Suprapubic skin (tissue), 4 donors: ENCODE data around the gene PRDM5. TPM values are rescaled to one million over a fixed set of nuclear protein-coding genes. Genes with fewer than 3 reads are reported as not detected.

ENCODE experiments used
- DNase-seq, 2 donors: peaks; one replicate each; pipeline ENCODE4 v3.0.0-alpha.2; 2019; ENCODE audit warnings: low spot score in 2 of 2
- H3K27ac ChIP-seq: fragments of 200-600 bp; sonication (generic); one replicate; pipeline ENCODE4 v1.5.1; 2019
- H3K27me3 ChIP-seq: fragments of 200-600 bp; sonication (generic); one replicate; pipeline ENCODE4 v1.5.1; 2019
- H3K36me3 ChIP-seq: fragments of 200-600 bp; sonication (generic); one replicate; pipeline ENCODE4 v1.5.1; 2019
- H3K4me1 ChIP-seq: fragments of 200-600 bp; sonication (generic); one replicate; pipeline ENCODE4 v1.5.1; 2019
- H3K4me3 ChIP-seq: fragments of 200-600 bp; sonication (generic); one replicate; pipeline ENCODE4 v1.5.1; 2019; ENCODE audit warnings: mild to moderate bottlenecking
- H3K9me3 ChIP-seq: fragments of 200-600 bp; sonication (generic); one replicate; pipeline ENCODE4 v1.5.1; 2019
- EP300 ChIP-seq: sonication (generic); formaldehyde crosslinking; IDR thresholded peaks from one replicate; pipeline ENCODE4 v1.6.1; 2017; ENCODE audit warnings: antibody characterized with exemption
- POLR2A ChIP-seq, 2 donors: fragments of 450-650 bp; IDR thresholded peaks; one replicate each; pipeline ENCODE4 v1.6.1; 2017; ENCODE audit warnings: antibody characterized with exemption in 2 of 2, mild to moderate bottlenecking in 2 of 2, moderate library complexity in 2 of 2
- POLR2AphosphoS5 ChIP-seq, 3 donors: sonication (generic); formaldehyde crosslinking; IDR thresholded peaks; one replicate each; pipeline ENCODE4 v1.6.1; 2017; ENCODE audit warnings: antibody characterized with exemption in 3 of 3
- WGBS: methylation state at CpG from one replicate; pipeline ENCODE4 v1.1.5; 2018; 5-methylcytosine and 5-hydroxymethylcytosine counted together
- total RNA-seq, 4 donors: library from RNA; depleted of rRNA; stranded (reverse); fragments of >200 nt; gene quantifications; one replicate each; pipeline ENCODE4 v1.1.0, GENCODE V29; 2016
- TF ChIP-seq, protein P1 (sequence below), 2 donors: fragments of 200-600 bp in 1 of 2; fragments of 450-650 bp in 1 of 2; sonication (generic) in 1 of 2; IDR thresholded peaks; one replicate each; pipeline ENCODE4 v1.5.1; 2016 to 2019; ENCODE audit warnings: antibody characterized with exemption in 2 of 2, mild to moderate bottlenecking in 1 of 2, moderate library complexity in 1 of 2

The PRDM5 gene
- total RNA-seq, 4 donors from 2014 or later: 3.0 to 12.0 (median 4.5) TPM

DNA sequence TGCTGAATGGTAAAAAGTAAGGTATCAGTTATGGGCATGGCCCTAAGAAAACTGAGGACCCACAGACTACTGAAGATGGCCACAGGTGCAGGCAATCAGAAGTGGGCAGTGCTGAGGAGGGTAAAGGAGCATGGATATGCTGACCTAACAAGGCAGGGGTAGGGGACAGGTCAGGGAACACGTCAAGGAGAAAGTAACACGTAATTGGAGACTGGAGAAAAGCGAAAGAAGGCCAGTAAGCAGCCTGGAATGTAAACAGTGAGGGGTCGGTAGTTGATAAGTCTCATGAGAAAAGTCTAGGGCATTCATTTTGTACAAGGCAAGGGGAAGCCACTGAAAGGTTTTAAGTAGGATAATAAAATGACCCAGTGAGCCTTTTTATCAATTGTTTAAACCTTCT is 153.3 kb downstream of the PRDM5 start:
- Histone ChIP-seq H3K4me3 (no peak overlapping the region), H3K4me1 (no peaks in the 10 kb centered on the region), H3K36me3 (no peaks in the 10 kb centered on the region), H3K27me3 (no peaks in the 10 kb centered on the region), H3K27ac (no peak overlapping the region), H3K9me3 (no peaks in the 10 kb centered on the region)
- no peak for TF ChIP-seq POLR2A (IDR thresholded peaks at IDR 0.05)
- TF ChIP-seq, protein P1, sequence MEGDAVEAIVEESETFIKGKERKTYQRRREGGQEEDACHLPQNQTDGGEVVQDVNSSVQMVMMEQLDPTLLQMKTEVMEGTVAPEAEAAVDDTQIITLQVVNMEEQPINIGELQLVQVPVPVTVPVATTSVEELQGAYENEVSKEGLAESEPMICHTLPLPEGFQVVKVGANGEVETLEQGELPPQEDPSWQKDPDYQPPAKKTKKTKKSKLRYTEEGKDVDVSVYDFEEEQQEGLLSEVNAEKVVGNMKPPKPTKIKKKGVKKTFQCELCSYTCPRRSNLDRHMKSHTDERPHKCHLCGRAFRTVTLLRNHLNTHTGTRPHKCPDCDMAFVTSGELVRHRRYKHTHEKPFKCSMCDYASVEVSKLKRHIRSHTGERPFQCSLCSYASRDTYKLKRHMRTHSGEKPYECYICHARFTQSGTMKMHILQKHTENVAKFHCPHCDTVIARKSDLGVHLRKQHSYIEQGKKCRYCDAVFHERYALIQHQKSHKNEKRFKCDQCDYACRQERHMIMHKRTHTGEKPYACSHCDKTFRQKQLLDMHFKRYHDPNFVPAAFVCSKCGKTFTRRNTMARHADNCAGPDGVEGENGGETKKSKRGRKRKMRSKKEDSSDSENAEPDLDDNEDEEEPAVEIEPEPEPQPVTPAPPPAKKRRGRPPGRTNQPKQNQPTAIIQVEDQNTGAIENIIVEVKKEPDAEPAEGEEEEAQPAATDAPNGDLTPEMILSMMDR (IDR thresholded peaks at IDR 0.05): no peak
- no peak for TF ChIP-seq EP300
- TF ChIP-seq POLR2AphosphoS5 (IDR thresholded peaks at IDR 0.05): no peak
- WGBS: 38% methylated on average over 4 of the region's 4 CpGs
- no peak for DNase-seq

DNA sequence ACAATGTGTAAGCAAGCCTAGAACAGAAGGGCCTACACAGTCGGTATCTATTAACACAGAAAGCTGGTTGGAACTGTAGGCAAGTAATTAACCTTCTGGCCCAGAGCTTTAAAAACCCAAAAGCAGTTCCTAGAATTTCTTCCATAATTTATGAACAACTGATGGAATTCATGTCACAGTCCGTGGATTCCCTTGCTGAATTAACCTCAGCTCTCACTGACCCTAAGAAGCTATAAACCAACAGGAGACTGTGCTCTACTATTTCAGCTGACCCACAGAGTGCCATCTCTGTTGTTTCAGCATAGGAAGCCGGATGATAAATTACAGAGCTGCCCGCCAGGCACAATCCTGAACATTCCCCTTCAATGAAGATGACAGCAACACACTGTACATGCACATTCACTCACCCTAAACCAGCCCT is 157.3 kb downstream of the PRDM5 start:
- DNase-seq: no peak
- H3K9me3 ChIP-seq: no peaks in the 10 kb centered on the region
- TF ChIP-seq, protein P1 (IDR thresholded peaks at IDR 0.05): no peak
- TF ChIP-seq EP300 (no peak), POLR2A (IDR thresholded peaks at IDR 0.05) (no peak), POLR2AphosphoS5 (IDR thresholded peaks at IDR 0.05) (no peak)
- H3K4me1 ChIP-seq: no peaks in the 10 kb centered on the region
- H3K27me3 ChIP-seq: no peaks in the 10 kb centered on the region
- H3K4me3 ChIP-seq: no peak overlapping the region
- 83% methylated on average over 4 of the region's 4 CpGs for WGBS
- no peaks in the 10 kb centered on the region for H3K36me3 ChIP-seq
- no peak overlapping the region for H3K27ac ChIP-seq

DNA sequence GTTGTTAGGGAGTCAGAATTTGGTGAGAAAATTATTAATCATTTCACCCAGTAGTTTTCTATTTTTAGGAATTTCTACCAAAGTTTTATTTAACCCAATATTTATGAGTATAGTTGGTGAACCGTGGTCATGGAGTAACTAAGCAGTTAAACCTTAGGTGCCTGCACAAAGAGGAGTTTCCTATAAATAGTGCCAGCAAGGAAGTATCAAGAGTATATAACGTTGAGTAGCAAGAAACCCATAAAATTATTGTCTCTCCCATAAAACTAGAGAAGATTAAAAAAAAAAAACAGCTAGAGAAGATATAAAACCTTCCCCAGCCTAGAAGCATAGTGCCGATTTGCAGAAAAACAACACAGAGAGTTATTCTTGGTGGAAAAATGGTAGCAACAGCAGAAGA is 158.9 kb downstream of the PRDM5 start:
- TF ChIP-seq, protein P1 (IDR thresholded peaks at IDR 0.05): no peak
- no peak for TF ChIP-seq POLR2AphosphoS5 (IDR thresholded peaks at IDR 0.05)
- TF ChIP-seq EP300: no peak
- no peak for TF ChIP-seq POLR2A (IDR thresholded peaks at IDR 0.05)
- no peak for DNase-seq
- Histone ChIP-seq H3K27me3 (no peaks in the 10 kb centered on the region), H3K9me3 (no peaks in the 10 kb centered on the region), H3K27ac (no peak overlapping the region), H3K36me3 (no peaks in the 10 kb centered on the region), H3K4me3 (no peak overlapping the region), H3K4me1 (no peaks in the 10 kb centered on the region)
- WGBS: 67% methylated on average over 3 of the region's 3 CpGs

DNA sequence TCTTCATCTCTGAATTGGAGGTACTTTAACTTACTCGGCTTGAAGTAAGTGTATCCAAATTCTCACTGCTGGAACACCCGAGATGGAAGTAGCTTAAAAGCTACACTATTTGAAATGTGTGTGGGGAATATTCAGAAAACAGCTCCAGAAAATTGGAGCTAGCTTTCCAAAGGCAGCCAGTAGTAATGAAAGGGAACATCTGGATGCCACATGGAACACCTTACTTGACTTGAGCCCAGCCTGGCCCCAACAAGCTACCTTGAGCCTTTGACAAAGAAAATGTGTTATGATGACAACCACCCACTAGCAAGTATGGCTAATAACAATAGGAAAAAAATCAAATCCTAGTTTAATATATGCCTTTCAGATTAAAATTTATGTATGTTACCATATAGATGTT is 161.5 kb downstream of the PRDM5 start:
- H3K4me1 ChIP-seq: no peaks in the 10 kb centered on the region
- TF ChIP-seq POLR2A (IDR thresholded peaks at IDR 0.05): no peak
- no peak for TF ChIP-seq EP300
- TF ChIP-seq, protein P1 (IDR thresholded peaks at IDR 0.05): no peak
- no peak for TF ChIP-seq POLR2AphosphoS5 (IDR thresholded peaks at IDR 0.05)
- WGBS: 73% methylated on average over 2 of the region's 2 CpGs
- H3K27ac ChIP-seq: no peak overlapping the region
- H3K9me3 ChIP-seq: no peaks in the 10 kb centered on the region
- DNase-seq: no peak
- H3K36me3 ChIP-seq: no peaks in the 10 kb centered on the region
- H3K4me3 ChIP-seq: no peak overlapping the region
- H3K27me3 ChIP-seq: no peaks in the 10 kb centered on the region

DNA sequence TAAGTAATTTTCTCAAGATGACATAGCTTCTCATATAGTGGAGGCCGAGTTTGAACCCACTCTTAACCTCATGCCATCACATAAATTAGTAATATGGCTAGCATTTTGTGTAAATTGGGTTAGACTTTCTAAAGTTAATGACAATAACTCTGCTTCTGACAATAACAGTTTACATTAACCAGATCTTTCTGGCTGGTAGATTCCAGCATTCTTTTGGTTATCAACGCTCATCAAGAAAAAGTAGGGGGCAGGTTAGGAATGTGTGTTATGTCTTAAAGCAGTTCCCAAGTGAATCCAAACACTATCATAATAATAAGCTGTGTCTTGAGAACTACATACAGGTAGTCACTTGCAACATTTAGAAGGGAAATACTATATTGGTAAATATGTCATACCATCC is 162.5 kb downstream of the PRDM5 start:
- no peak overlapping the region for H3K27ac ChIP-seq
- no peak for DNase-seq
- H3K9me3 ChIP-seq: no peaks in the 10 kb centered on the region
- H3K27me3 ChIP-seq: no peaks in the 10 kb centered on the region
- no peaks in the 10 kb centered on the region for H3K36me3 ChIP-seq
- WGBS: 86% methylated on average over 2 of the region's 2 CpGs
- H3K4me3 ChIP-seq: no peak overlapping the region
- H3K4me1 ChIP-seq: no peaks in the 10 kb centered on the region
- TF ChIP-seq, protein P1 (IDR thresholded peaks at IDR 0.05): no peak
- no peak for TF ChIP-seq POLR2AphosphoS5 (IDR thresholded peaks at IDR 0.05)
- no peak for TF ChIP-seq EP300
- TF ChIP-seq POLR2A (IDR thresholded peaks at IDR 0.05): no peak
